Astrocyte of the spinal cord (primary cell): ENCODE results near the gene PPP1R14D.
A peak's percentile ranks its signal among the peaks of the same experiment; 100 is the strongest.

Experiments used
- DNase-seq: peaks from one replicate; pipeline ENCODE4 v3.0.0; 2011; ENCODE audit warnings: low read depth, low spot score
- H3K4me3 ChIP-seq: 2 replicates; pipeline ENCODE4 v1.5.1; 2011; ENCODE audit warnings: low read depth, mild to moderate bottlenecking, low read length, moderate library complexity
- CTCF ChIP-seq: IDR thresholded peaks from 2 replicates; pipeline ENCODE4 v1.5.1; 2012; ENCODE audit warnings: low read depth, mild to moderate bottlenecking, low read length, inconsistent platforms
- in situ Hi-C: cut with HindIII; loops from 2 replicates; pipeline ENCODE4 v1.10.0; 2017; ENCODE audit warnings: low sequenced_read_pairs

The PPP1R14D gene

GRCh38 chr15:40776537-40777141, 51.9 kb downstream of the PPP1R14D start:
- in situ Hi-C loops, result no loop called here
- peak; percentile 60 for DNase-seq
- no peak overlapping the region for H3K4me3 ChIP-seq
- no peak for TF ChIP-seq CTCF

- H3K4me3 ChIP-seq, result no peak overlapping the region
- no peak for TF ChIP-seq CTCF
- in situ Hi-C loops, result no loop called here
- no peak for DNase-seq
Observed at GRCh38 chr15:40775740-40776536, 52.6 kb downstream of the PPP1R14D start.

GRCh38 chr15:40775007-40775406, 53.5 kb downstream of the PPP1R14D start:
- DNase-seq, result no peak
- no peak overlapping the region for H3K4me3 ChIP-seq
- in situ Hi-C loops, result no loop called here
- TF ChIP-seq CTCF, result no peak

- H3K4me3 ChIP-seq, result no peak overlapping the region
- no peak for DNase-seq
- in situ Hi-C loops, result no loop called here
- no peak for TF ChIP-seq CTCF
Observed at GRCh38 chr15:40773902-40774301, 54.6 kb downstream of the PPP1R14D start.

- no peak for DNase-seq
- no peak overlapping the region for H3K4me3 ChIP-seq
- in situ Hi-C loops, result no loop called here
- TF ChIP-seq CTCF, result no peak
Observed at GRCh38 chr15:40773496-40773895, 55.0 kb downstream of the PPP1R14D start.

GRCh38 chr15:40772014-40772413, 56.5 kb downstream of the PPP1R14D start:
- no peak for DNase-seq
- in situ Hi-C loops, result no loop called here
- no peak for TF ChIP-seq CTCF
- no peak overlapping the region for H3K4me3 ChIP-seq
